NCI-H1092 (cell line): ENCODE measurements around the gene RAMACL.
"Not testable (repeated sequence)": the region's sequence is repeated elsewhere in the genome, so short reads cannot be mapped to it uniquely, and the experiment has no call there.

Experiments
- DNase-seq: peaks from one replicate; lab custom pipeline; 2025; lab: John Stamatoyannopoulos, UW

The RAMACL gene

DNA sequence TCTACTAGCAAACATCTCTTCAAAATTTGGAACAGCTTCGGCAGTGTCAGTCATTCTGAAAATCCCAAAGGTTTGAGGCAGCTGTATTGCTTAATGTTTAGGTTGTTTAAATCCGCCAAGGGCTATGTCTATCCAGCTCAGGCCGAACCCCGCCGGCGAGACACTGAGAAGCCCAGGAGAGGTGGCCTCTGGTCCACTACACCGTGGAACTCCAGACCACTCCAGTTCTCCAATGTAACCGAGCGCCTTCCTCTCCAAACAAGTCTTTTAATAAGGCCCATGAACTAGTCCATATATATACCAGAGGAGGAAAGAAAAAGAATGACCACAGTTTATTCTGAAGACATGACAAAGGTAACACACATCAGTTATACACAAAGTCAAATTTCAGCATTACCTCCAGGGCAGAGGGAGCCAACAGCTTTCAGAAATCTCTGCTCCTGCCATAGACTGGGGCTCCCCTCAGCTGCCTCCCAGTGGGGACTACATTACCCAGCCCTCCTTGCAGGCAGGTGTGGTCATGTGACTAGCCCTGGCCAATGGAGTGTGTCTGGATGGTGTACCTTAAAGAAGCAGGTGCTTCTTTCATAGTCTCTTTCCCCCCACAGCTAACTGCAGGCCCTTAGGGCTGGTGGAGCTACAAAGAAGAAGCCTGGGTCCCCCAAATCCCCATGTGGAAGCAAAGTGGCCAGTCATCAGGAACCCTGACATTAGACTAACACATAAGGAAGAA is at the start of gene RAMACL:
RAMACL (minus strand) TSS at position 255 of the 733 bp plus-strand sequence; CDS start at position 54, 201 bp downstream.
- no peak for DNase-seq

- DNase-seq = no peak
Measured at GRCh38 chr6:166635013-166635970, 48.8 kb upstream of the RAMACL start.

DNA sequence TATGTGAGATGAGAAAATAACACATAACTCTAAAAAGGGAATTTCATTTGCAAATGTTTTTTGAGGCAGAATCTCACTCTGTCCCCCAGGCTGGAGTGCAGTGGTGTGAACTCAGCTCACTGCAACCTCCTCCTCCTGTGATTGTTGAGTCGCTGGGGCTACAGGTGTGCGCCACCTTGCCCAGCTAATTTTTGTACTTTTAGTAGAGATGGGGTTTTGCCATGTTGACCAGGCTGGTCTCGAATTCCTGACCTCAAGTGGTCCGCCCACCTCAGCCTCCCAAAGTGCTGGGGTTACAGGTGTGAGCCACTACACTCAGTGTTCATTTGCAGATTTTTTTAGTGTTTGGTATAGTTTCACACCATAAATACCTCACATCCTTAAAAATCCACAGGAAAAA is 48.1 kb upstream of the RAMACL start:
- not testable (repeated sequence) for DNase-seq

DNA sequence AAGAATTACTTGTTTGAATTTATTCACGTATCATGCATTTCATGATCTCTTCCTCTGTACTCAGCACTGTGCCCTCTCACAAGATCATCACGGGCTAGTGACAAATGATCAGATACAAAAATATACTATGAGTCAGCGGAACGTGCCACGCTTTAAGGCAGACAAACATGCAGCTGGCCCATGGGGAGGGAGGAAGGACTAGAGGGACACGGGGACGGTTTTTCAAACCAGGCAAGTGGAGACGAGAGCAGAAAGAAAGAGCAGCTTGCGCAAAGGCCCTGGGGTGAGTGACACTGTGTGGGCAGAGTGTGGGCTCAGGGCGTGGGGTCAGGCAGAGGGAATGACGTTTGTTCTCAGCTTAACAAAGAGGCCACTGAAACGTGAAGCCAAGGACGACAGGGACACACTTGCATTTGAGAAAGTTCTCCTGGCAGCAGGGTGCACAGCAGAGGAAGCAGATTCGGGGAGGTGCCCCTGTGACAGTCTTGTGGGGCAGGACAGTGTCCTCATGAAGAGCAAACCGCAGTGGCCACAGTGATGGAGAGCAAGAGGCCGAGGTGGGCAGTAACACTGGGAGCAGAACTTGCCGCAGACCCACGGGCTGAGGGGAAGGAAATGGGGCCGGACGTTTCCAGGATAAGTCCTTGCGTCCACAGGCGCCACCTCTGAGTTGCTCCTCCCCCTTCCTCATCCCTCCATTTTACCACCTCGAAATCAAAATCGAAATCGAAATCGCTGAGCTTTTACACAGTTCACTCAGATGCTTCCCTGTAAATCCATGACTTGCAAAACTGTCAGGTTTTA is 47.5 kb upstream of the RAMACL start:
- no peak for DNase-seq

DNA sequence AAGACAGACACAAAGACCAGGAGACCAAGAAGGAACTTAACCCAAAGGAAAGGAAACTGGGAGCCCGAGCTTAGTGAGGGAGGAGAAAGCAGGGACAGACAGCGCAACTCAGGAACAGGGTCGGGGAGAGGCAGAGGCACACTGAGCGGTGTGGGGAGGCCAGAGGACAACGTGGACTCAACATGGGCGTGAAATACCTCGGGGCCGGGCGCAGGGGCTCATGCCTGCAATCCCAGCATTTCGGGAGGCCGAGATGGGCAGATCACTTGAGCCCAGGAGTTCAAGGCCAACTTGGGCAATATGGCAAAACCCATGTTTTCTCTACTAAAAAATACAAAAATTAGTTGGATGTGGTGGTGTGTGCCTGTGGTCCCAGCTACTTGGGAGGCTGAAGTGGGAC is 46.3 kb upstream of the RAMACL start:
- DNase-seq = no peak

DNA sequence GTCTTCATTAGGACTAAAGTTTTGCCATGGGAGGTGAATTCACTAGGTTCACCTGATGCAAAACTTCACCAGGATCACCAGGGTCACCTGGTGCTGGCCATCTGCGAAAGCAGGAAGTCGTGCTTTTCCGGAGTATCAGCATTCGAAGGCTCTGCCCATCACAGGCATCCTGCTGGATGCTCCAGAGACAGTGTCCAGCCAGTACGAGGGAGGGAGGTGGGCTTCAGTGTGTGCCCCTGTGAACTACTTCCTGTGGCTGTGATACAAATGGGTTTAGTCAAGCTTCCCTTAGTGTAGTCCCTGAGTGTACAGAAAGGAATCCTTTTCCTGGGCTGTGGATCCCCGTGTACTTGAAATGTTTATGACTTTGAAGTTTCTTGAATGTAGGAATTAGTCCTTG is 44.0 kb upstream of the RAMACL start:
- no peak for DNase-seq

GRCh38 chr6:166629628-166630027 is 43.1 kb upstream of the RAMACL start:
- DNase-seq = no peak

DNA sequence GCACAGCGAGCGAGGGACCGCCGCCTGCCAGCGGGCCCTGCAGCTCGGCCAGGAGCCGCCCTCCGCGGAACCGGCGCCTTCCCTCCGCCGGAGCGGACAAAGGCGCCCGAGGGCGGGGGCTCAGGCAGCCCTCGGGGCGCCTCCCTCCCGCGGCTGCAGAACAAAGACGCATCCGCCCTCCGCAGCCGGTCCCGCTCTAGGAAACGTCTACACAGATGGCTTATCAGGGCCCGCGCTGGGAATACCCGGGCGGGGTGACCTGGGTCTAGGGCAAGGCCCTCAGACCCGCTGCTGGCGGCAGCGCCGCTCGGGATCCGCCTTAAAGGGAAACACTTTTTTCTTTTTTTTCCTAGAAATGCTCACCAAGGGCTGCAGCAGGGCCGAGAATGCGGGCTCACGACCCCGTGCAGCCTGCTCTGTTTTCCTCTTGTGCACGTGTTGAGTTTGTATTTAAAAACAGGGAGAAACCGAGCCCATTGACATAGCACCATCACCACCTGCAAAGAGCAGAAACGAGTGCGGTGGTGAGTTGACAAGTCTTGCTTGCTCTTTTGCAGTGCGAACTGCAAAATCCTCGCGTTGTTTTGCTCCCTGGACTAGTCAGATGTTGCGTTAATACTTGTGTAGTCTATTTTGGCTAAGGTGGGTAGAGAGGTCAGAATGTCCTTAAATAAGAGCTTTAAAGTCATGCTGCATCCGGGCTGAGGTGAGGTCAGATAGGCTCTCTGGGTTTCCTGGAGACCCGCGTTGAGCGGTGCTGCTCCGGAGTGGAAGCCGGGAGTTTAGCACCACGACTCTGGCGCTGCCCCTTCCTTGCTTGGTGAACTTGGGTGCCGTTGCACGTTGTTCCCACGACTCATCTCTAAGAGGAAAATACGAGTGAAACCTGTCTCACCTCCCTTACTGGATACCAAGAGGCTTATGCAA is 41.7 kb upstream of the RAMACL start:
- peak; percentile 79 for DNase-seq

GRCh38 chr6:166627033-166627874 is 40.8 kb upstream of the RAMACL start, which contains the start of gene RPS6KA2:
Gene RPS6KA2, minus strand, starts transcription at chr6:166627251. Its CDS starts 232 bp downstream, at chr6:166627019.
- DNase-seq = peak; percentile 100

- DNase-seq = peak; percentile 61
Measured at GRCh38 chr6:166626177-166627032, 39.9 kb upstream of the RAMACL start.

DNA sequence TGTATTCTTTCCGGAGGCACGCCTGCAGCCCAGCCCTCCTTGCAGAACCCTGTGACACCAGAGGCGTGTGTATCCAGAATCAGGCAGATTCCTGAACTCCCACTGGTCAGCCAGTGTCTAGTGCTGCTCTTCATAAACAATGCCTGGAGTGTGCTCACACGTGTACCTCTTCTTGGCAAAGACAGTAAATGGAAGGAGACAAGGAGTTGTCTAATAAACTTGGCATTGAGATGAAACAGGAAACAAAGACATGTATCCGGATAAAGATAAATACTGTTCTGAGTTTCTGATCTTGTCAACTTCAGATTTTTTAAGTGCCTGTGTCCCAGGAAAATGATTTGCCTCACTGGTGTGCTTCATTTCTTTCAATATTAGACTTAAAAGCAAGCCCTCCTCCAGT is 38.9 kb upstream of the RAMACL start:
- DNase-seq = no peak

DNA sequence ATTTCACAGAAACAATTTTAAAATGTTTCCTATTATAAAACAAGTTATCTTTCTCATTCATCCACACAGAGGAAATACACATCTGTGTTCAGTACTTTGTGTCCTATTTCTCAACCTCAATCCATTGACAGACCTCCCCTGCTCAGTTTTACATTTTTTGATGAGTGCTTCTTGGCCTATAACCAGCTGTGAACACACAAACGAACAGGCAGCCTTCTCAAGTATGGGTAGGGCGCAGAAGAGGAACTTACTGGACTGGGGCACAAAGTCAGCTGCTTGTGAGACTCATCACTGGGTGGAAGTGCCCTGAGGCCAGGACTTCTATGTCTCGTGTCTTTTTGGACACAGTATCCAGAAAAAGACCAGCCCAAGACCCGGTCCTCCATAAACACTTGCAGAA is 37.8 kb upstream of the RAMACL start:
- DNase-seq = no peak

DNA sequence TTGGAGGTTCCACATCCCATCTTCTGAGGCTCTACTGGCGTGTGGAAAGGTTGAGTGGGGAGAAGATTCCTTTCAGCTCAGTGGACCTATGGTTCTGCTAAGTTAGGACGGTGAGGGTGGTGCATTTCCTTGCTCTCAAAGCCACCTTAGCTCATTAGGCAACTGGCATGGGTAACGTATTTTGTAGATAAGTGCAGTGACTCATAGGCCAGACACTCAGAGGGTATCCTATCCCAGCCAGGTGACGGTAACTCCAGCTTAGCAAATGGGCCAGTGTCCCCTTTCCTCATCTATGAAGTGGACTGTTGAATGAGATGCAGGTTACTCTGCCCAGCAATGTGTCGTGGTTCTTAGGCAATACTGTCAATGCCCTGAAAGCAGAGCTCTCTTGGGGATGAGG is 36.8 kb upstream of the RAMACL start:
- no peak for DNase-seq

DNA sequence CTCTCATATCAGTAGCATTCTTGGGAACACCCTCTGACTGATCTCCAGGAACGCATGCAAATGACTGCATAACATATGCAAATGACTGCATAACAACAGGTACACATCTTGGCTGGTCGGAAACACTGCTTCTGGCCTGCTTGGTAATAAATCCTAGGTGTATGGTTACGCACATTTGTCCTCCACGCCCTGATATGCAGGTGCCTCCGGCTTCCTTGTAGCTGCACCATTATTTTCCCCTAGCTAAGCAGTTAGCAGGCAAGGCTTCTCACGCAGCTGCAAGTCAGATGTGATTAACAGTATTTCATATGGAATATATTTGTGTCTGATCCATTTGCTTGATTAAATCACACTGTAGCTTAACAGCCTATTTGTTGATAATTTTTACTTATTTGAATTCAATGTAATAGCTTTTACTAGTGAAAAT is 34.6 kb upstream of the RAMACL start:
- no peak for DNase-seq

- no peak for DNase-seq
Measured at GRCh38 chr6:166620478-166621113, 34.1 kb upstream of the RAMACL start.

GRCh38 chr6:166619912-166620311 is 33.4 kb upstream of the RAMACL start:
- no peak for DNase-seq

DNA sequence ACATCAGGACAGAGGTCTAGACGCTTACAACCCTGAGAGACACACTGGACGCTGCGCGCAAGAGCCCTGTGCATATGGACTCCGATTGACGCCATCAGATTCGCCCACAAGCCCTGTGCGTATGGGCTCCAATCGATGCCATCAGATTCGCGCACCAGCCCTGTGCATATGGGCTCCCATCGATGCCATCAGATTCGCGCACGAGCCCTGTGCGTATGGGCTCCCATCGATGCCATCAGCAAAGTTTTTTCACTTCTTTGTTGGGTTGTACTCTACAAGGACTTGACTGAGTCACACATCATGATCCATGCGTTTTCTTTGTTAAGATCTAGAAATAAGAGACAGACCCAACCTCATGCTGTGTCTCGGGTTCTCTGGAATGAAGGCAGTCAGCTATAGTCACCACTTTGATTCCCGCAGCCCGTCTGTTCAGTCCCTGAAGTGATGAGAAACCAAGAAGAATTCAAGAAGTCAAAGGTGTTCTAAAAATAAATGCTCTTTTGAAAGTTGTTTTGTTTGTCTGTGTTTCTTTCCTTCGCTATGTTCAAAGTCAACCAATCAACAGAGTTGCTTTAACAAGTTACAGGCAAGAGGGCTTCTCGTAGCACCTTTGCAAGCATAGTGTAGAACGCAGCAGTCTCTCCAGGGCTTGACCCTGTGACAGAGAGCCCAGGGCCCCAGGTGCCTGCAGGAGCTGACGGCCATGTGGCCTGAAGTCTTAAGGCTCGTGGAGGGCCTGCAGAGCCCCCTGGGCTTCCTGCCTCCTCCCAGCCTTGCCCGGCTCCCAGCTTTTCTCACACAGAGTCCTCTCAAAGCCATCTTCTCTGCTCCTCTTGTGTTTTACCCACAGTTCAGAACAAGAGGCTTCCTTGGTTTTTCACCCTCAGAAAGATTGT is 32.6 kb upstream of the RAMACL start:
- DNase-seq = no peak

DNA sequence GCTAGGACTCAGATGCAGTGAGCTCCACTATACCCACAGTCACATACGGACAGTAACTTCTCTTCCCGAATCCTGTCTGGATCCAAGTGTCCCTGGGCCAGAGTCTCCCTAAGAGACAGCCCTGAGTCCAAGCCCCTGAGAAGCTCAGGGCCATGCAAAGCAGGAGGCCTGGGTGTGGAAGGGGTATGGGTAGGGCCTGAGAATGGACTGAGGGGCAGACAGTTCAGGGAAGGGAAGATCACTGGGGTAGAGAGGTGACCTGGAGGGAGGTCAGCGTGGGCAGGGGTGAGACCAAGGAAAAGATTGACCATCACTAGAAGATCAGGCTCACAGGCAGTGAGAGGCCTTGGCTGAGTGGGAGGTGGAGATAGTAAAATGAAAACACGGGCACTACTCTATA is 31.8 kb upstream of the RAMACL start:
- no peak for DNase-seq
